ENCODE data around the gene PELI2. TPM values are rescaled to one million over a fixed set of nuclear protein-coding genes. Genes with fewer than 3 reads are reported as not detected.

Gene PELI2
- 15.5 TPM for total RNA-seq

GRCh38 chr14:56117765-56118610 lies at the start of gene PELI2:
TSS of gene PELI2 (plus strand) at chr14:56118411. CDS start at chr14:56118661, 250 bp downstream.
- DNase-seq (ENCODE audit: low spot score): peak; percentile 76

GRCh38 chr14:56073799-56074198 lies 44.4 kb upstream of the PELI2 start:
- DNase-seq (ENCODE audit: low spot score): no peak

GRCh38 chr14:56075301-56075700 lies 42.9 kb upstream of the PELI2 start:
- DNase-seq (ENCODE audit: low spot score): no peak

- DNase-seq (ENCODE audit: low spot score): no peak
These were observed 37.1 kb upstream of the PELI2 start for GRCh38 chr14:56081139-56081538.

GRCh38 chr14:56082880-56083279 lies 35.3 kb upstream of the PELI2 start:
- no peak for DNase-seq (ENCODE audit: low spot score)

- no peak for DNase-seq (ENCODE audit: low spot score)
These were observed 32.7 kb upstream of the PELI2 start for GRCh38 chr14:56085471-56085870.

GRCh38 chr14:56087671-56088471 lies 30.3 kb upstream of the PELI2 start:
- DNase-seq (ENCODE audit: low spot score): no peak

- DNase-seq (ENCODE audit: low spot score): no peak
These were observed 29.3 kb upstream of the PELI2 start for GRCh38 chr14:56088941-56089340.

- no peak for DNase-seq (ENCODE audit: low spot score)
These were observed 25.4 kb upstream of the PELI2 start for GRCh38 chr14:56092763-56093162.

GRCh38 chr14:56094076-56094475 lies 24.1 kb upstream of the PELI2 start:
- DNase-seq (ENCODE audit: low spot score): no peak

- DNase-seq (ENCODE audit: low spot score): no peak
These were observed 20.2 kb upstream of the PELI2 start for GRCh38 chr14:56098021-56098420.

GRCh38 chr14:56099081-56099797 lies 19.0 kb upstream of the PELI2 start:
- DNase-seq (ENCODE audit: low spot score): no peak

- no peak for DNase-seq (ENCODE audit: low spot score)
These were observed 17.7 kb upstream of the PELI2 start for GRCh38 chr14:56100556-56100955.

GRCh38 chr14:56102941-56103340 lies 15.3 kb upstream of the PELI2 start:
- DNase-seq (ENCODE audit: low spot score): no peak

- DNase-seq (ENCODE audit: low spot score): no peak
These were observed 10.6 kb upstream of the PELI2 start for GRCh38 chr14:56107615-56108014.

- no peak for DNase-seq (ENCODE audit: low spot score)
These were observed 10.2 kb upstream of the PELI2 start for GRCh38 chr14:56108057-56108456.

GRCh38 chr14:56112781-56113180 lies 5.4 kb upstream of the PELI2 start:
- DNase-seq (ENCODE audit: low spot score): no peak

GRCh38 chr14:56115334-56115870 lies 2.8 kb upstream of the PELI2 start:
- no peak for DNase-seq (ENCODE audit: low spot score)

GRCh38 chr14:56115976-56116893 lies 2.0 kb upstream of the PELI2 start:
- no peak for DNase-seq (ENCODE audit: low spot score)

GRCh38 chr14:56118611-56119181 lies 485 bp downstream of the PELI2 start:
- peak; percentile 48 for DNase-seq (ENCODE audit: low spot score)
